ENCODE results near the gene CDK6.

The CDK6 gene

DNA sequence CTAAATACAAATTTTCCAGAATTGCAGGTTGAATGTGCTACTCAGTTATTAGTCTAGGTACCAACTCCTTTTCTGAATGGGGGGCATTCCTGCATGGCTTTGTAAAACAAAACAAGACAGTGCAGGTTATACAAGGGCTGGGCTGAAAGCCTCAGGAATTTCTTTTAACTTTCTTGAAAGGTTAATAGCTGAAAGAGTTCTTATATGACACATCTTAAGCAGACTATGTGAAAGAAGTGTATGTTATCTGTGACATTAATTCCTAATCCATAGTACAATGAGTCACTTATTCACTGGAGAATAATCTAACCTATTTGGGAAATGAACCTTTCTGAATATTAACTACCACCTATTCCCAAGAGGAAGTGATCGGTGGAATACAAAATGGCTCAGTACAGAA is 130.5 kb downstream of the CDK6 start:
- DNase-seq, result no peak

GRCh38 chr7:92704858-92705257 is 131.5 kb downstream of the CDK6 start:
- no peak for DNase-seq

DNA sequence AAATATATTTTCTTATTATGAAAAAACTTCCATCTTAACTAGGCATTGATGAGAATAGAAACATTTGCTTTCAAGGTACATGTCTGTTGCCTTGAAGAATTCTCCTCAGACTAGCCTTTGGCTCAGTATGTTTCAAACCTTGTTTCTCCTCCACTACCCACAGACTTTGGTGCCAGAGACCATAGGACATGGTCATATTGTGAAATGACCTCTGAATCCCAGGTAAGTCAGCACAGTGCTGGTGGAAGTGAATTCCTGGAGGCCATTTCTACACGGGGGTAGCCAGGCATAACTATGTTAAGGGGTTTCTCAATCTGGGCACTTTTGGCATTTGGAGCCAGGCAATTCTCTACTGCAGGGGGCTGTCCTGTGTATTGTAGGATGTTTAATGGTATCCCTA is 133.8 kb downstream of the CDK6 start:
- DNase-seq, result no peak

GRCh38 chr7:92699966-92700514 is 136.3 kb downstream of the CDK6 start:
- DNase-seq, result no peak

GRCh38 chr7:92699560-92699959 is 136.8 kb downstream of the CDK6 start:
- DNase-seq, result no peak

DNA sequence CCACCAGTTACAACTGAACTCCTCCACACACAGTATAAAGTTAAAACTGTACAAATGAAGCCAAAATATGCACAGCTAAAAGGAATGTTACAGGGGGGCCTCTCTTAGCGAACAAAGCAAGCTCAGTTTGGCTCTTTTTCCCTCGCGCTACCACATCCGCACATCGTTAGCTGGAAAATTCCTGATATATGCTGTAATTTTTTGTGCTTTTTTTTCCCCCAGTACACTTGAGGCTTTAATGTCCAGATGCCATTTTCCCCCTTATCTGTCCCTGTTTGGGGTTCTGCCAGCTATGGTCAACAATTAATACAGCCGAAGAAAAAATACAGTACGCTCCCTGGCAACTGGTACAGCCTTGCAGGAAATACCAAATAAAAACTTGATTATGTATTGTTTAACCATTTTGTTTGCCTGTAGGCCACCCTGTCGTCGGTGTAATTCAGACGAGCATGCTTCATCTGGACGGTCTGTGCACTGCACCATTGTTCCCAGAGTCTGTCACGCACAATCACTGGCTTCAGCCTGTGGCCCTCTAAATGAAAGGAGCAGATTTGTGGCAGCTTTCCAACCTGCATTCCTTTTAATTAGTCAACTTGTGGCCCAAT is 138.0 kb downstream of the CDK6 start:
- DNase-seq, result no peak

- DNase-seq, result no peak
These were observed 139.0 kb downstream of the CDK6 start for GRCh38 chr7:92697414-92697813.

DNA sequence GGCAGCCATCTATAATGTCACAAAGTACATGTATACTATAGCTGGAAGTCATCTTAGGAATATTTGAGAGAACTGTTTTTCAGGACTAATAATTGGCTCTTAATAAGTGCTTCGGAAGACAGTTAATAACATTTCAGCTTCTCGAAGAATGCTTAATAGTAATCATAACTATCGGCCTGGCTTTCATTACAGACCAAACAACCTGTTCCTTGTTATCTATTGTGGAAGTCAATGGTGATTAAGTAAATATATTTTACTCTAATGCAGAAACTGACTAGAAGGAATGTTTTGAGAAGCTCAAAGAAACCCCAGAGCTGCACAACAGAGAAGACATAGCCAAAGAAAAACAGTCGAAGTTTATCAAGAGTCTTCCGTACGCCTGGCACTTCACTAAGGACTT is 139.4 kb downstream of the CDK6 start:
- no peak for DNase-seq

DNA sequence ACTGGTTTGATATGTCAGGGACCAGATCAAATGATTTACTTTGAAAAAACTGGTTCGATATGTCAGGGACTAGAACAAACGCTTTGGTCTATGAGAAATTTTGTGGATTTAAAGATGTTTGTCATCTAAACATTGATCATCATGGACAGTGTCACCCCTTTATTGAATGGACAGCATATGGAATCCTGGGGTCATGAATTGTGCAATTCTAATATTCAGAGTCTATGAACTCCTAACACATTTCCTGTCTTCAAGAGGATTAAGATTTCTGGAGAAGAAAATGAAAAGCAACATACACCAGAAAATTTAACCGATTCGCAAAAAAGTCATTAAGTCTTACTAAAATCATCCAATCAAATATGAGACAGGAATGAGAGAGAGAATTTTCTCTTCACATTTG is 139.8 kb downstream of the CDK6 start:
- no peak for DNase-seq

GRCh38 chr7:92695308-92696261 is 140.8 kb downstream of the CDK6 start:
- DNase-seq, result no peak

DNA sequence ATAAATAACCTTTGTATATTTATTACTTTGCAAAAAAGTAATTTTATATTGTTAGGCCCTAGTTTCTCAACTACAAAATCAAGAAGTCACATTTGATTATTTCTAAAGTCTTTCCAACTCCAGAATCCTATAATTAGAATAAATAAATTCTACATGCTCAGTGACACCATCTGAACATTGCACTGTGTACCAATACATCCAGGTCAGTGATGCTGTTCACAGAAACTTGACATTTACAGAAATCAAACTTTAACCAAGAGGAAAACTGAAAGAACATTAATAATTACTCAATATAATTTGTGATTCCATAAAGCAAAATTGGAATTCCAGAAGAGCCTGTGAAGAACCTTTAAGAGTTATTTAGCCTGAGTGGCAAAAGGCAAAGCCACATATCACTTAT is 142.2 kb downstream of the CDK6 start:
- DNase-seq, result no peak

DNA sequence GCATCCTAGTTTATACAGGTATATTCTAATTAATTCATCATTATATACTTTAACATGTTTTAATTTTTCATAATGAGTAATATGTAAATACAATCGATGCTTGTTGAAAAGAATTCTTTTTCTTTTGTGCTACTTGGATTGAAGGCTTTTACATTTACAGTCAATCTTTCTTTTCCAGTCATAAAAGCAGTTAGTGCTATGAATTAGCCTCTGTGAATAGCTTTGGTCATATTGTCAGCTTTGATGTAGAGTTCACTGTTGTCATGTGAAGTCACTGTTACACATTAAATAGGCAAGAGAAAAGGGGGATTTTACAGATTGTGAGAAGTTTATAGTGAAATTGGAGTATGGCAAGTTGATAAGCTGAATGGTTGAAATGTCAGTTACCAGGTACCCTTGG is 142.9 kb downstream of the CDK6 start:
- DNase-seq, result no peak

- peak in 1 of 2 donors; percentile 30 for DNase-seq
These were observed 144.8 kb downstream of the CDK6 start for GRCh38 chr7:92691578-92691977.

DNA sequence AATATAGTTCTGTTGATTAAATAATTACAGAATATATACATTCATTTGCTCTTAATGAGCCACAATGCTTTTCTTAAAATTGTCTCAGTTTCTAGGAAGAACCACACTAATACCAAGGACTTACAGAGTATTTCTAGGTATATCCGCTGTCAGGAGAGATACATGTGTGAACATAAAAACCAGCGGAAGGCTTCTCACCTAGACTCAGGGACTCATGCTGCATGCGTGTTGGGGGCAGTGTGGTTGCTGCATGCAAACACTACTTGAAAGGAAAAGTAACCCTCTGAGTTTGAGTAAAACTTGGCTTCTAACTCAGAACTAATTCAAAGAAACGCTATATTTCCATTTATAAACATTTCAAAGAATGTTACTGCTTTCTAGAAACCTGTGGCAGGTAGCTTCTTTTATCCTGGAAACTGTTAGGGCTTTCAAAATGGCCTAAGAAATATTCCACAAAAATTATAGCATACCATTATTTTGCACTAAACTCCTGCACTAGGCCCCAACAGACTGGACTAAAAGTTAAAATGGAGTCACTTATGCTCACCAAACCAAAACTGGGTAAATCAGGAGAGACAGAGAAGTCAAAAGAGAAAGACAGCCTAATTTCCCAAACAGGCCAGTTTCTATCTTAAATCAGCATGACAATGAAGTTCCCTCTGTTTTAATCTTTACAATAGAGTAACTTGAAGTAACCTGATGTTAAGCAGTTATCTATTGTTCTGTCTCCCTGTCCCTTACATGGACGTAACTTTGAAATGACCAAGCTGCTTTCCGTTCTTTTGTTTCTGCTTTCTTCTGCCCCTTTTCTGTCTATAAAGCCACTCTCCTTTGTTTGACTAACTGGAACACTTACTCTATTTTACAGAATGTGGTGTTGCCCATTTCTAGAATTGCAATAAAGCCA is 151.0 kb downstream of the CDK6 start:
- DNase-seq, result peak; percentile 51 to 61

- no peak for DNase-seq
These were observed 152.1 kb downstream of the CDK6 start for GRCh38 chr7:92684274-92684673.

DNA sequence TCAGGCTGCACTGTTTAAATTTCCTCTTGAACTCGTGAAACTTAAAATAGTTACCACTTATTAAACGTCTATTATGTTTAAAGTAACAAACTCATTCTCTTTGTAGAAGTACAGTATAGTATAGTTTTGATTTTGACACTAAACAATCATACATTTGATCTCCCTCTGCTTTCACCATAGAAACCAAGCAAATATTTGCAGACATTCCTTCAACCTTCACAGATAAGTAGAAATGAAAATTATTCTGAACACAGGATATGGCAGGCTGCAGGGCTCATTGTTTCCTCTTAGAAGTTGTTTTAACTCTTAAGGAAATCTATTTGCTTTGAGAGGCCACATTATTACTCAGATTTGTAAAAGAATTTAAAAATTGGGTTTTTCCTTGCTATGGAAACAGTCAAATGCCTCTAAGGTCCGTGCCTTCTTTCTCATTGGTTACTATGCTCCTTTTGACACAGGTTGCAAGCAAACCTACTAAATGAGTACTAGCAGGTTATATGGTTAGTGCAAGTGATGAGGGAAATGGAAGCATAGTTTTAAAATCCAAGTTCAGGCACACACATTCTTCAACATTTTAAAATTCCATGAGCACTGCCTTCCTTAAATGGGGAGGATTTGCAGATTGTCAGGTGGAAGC is 153.4 kb downstream of the CDK6 start:
- no peak for DNase-seq

- no peak for DNase-seq
These were observed 154.0 kb downstream of the CDK6 start for GRCh38 chr7:92682330-92682729.

DNA sequence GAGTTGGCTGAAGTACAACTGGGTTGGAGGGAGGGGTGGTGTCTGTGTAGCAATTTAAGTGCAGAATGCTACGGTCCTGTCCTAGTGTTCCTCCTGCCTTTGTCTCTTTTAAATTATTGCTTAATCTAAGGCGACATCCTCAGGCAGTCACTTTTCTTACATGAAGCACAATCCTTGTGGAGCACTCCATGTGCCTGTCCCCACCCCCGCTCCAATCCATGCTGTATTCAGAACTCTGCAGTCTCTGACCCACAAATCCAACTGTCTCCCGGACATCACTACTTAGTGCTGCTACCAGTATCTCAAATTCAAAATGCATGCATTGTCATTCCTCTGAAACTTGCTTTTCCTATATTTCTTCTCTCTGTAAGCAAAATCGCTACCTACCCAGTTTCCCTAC is 154.7 kb downstream of the CDK6 start:
- no peak for DNase-seq

GRCh38 chr7:92680442-92680841 is 155.9 kb downstream of the CDK6 start:
- DNase-seq, result no peak

DNA sequence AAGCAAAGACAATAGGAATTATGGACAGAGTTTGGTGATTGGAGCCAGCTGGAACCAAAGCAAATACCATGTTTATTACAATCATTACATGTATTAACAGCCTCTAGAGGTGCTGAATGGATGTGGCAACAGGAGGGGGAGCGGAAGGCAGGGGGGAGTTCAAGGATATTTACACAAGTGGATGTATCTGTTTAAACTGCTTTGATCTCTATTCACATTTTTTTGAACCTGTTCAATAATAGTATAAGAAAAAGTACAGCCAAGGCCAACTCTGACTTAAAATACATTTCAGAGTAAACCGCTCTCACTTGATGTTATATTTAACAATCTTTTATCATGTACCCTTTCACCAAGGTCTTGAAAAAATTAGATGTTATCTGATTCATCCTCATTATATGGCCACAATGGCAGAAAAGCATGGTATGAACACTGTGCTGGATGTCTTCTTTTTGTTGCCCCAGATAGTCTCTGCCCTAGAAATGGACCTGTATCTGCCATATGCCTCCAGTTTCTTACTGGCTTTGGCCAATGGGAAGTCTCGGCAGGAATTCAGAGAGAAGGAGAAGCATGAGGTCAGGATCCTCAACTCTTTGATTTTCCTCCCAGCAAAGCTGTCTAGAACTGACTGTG is 158.0 kb downstream of the CDK6 start:
- DNase-seq, result no peak

DNA sequence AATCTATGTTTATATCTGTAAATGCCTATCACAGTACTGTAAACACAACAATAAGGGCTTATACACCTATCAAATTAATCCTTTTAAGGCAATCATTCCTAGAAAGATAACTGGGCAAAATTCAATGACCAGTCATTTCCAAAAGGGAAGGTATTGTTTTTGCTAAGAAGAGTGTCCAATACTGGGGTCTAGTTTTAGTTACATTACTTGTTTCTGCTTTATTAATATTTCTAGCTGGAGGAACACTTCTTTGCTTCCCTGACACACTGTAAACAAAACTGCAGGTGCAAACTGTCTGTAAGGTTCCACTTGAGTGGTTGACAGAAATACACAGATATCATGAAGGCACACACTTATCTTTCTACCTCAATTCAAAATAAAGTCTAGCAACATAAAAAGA is 162.0 kb downstream of the CDK6 start:
- no peak for DNase-seq
